ENCODE data around the gene ETF1. TPM values are rescaled to one million over a fixed set of nuclear protein-coding genes. Genes with fewer than 3 reads are reported as not detected.

The ETF1 gene
- total RNA-seq, 1 experiment from 2014 or later, result 179 TPM

- POLR2A ChIA-PET, result interaction anchor here (1.4 kb wide), 1 partner anchor 103 kb away, joined by 6 read pairs; the partner anchor contains the start of gene EGR1
- no peak for TF ChIP-seq CTCF (IDR thresholded peaks at IDR 0.05; ENCODE audit: insufficient read depth in 1 of 2, low read depth in 1 of 2, low read length in 1 of 2, severe bottlenecking in 1 of 2, unreplicated experiment in 1 of 2)
Observed at GRCh38 chr5:138568061-138568824, 25.2 kb upstream of the ETF1 start.

GRCh38 chr5:138566792-138567191 lies 23.8 kb upstream of the ETF1 start:
- peaks cover 95% of the 10 kb centered on the region for H3K36me3 Mint-ChIP-seq (ENCODE audit: insufficient read depth, unreplicated experiment)
- POLR2A ChIA-PET, result interaction anchor here (1.1 kb wide), 1 partner anchor 24 kb away, joined by 4 read pairs; the partner anchor contains the start of gene ETF1
- H3K27ac Mint-ChIP-seq (ENCODE audit: unreplicated experiment), result no peak overlapping the region

More at GRCh38 chr5:138568061-138568824, 25.2 kb upstream of the ETF1 start:
- Histone ChIP-seq H3K9me3 (no peaks in the 10 kb centered on the region), H3K4me1 (0 out of 2 replicates have a peak, but pooled peaks cover 4% of the 10 kb centered on the region), H3K27me3 (replicated peaks; ENCODE audit: control insufficient read depth, insufficient read depth, low read length) (no peaks in the 10 kb centered on the region), H3K4me3 (ENCODE audit: low read depth, low read length) (no peak overlapping the region), H3K36me3 (ENCODE audit: control insufficient read depth, insufficient read depth, low read length) (peaks cover 15% of the 10 kb centered on the region)
- Mint-ChIP-seq H3K9me3 (ENCODE audit: unreplicated experiment) (no peaks in the 10 kb centered on the region), H3K4me3 (ENCODE audit: unreplicated experiment) (no peak overlapping the region), H3K4me1 (ENCODE audit: low read depth, unreplicated experiment) (peaks cover 15% of the 10 kb centered on the region), H3K27ac (ENCODE audit: unreplicated experiment) (no peak overlapping the region), H3K27me3 (ENCODE audit: insufficient read depth, unreplicated experiment) (no peaks in the 10 kb centered on the region), H3K36me3 (ENCODE audit: insufficient read depth, unreplicated experiment) (peaks cover 100% of the 10 kb centered on the region)
- intact Hi-C loops (cut with micrococcal nuclease; ENCODE audit: unreplicated experiment), result no loop called here
- CTCF ChIA-PET, result interaction anchor here (1.3 kb wide), 1 partner anchor 11 kb away, joined by 3 read pairs; no protein-coding TSS in a partner anchor
- no peak for DNase-seq
- no TSS peak for BruUV-seq (replicated peaks)

More at GRCh38 chr5:138566792-138567191, 23.8 kb upstream of the ETF1 start:
- H3K9me3 Mint-ChIP-seq (ENCODE audit: unreplicated experiment), result no peaks in the 10 kb centered on the region
- Histone ChIP-seq H3K4me1 (0 out of 2 replicates have a peak, but pooled peaks cover 4% of the 10 kb centered on the region), H3K4me3 (ENCODE audit: low read depth, low read length) (no peak overlapping the region), H3K27me3 (replicated peaks; ENCODE audit: control insufficient read depth, insufficient read depth, low read length) (no peaks in the 10 kb centered on the region), H3K36me3 (ENCODE audit: control insufficient read depth, insufficient read depth, low read length) (peaks cover 12% of the 10 kb centered on the region), H3K9me3 (no peaks in the 10 kb centered on the region)
- no peaks in the 10 kb centered on the region for H3K27me3 Mint-ChIP-seq (ENCODE audit: insufficient read depth, unreplicated experiment)
- no peak overlapping the region for H3K4me3 Mint-ChIP-seq (ENCODE audit: unreplicated experiment)
- BruUV-seq (replicated peaks), result no TSS peak
- peaks cover 16% of the 10 kb centered on the region for H3K4me1 Mint-ChIP-seq (ENCODE audit: low read depth, unreplicated experiment)
- DNase-seq, result no peak
- CTCF ChIA-PET, result no interaction called here
- TF ChIP-seq CTCF (IDR thresholded peaks at IDR 0.05; ENCODE audit: insufficient read depth in 1 of 2, low read depth in 1 of 2, low read length in 1 of 2, severe bottlenecking in 1 of 2, unreplicated experiment in 1 of 2), result no peak
- intact Hi-C loops (cut with micrococcal nuclease; ENCODE audit: unreplicated experiment), result no loop called here

Data from Caco-2 (cell line).